ENCODE measurements around the gene MICAL3.
"Not testable (repeated sequence)": the region's sequence is repeated elsewhere in the genome, so short reads cannot be mapped to it uniquely, and the experiment has no call there.

The MICAL3 gene

DNA sequence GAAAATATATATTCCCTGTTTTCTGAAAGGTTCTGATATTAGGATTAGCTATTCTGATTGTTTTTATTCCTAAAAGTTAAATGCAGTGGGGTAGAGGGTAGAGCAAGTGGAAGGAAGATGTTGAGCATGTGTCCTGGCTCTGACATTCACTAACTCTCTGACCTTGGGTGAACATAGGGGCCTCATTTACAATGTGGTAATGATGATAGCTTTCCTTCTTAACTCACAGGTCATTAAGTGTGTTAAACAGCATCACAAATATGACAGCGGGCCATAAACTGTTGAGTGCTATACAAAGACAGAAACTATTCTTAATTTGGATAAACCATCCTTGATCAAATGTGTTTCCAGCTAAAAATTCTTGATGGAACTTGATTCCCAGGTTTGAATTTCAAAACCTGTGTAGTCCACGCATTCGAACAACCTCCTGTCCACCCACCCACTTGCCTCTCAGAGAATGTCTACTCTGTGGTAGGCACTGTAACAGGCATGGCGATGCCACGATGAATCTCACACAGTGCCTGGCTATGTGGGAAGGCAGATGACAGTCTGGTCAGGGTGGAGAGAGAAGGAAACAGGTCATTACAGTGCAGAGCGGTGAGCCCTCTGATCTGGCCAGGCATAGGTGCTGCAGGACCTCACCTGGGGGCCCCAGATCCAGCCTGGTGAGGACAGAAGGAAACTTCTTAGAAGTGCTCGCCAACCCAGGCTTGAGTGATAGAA, 34.2 kb upstream of the MICAL3 start:
- no peak for DNase-seq

DNA sequence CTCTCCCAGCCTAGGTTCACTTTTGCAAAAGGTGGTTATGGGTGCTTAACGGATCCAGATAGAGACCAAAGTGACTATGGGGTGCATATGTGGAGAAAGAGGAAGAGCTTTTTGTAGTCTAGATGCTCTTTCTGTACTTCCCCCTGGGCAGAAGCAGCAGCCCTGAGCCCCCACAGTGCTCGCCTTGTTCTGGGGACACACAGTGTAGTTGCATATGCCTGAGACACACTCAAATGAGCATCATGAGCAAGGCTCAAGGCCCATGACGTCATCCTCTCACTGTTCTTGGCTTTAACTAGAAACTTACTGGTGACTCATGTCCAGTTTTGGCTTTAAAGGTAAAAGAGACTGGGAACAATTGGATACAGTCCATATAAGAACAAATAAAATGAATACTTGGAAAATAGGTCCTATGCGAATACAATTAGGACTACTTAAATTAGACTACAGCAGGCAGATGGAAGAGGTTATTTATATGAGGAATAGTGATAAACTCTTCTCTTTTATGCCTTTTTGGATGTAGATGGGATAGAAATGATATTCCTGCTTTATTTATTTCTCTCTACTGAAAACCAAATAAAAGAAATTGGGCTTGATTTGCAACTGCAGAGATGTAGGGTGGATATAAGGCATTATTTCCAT, 33.3 kb upstream of the MICAL3 start:
- no peak for DNase-seq

DNA sequence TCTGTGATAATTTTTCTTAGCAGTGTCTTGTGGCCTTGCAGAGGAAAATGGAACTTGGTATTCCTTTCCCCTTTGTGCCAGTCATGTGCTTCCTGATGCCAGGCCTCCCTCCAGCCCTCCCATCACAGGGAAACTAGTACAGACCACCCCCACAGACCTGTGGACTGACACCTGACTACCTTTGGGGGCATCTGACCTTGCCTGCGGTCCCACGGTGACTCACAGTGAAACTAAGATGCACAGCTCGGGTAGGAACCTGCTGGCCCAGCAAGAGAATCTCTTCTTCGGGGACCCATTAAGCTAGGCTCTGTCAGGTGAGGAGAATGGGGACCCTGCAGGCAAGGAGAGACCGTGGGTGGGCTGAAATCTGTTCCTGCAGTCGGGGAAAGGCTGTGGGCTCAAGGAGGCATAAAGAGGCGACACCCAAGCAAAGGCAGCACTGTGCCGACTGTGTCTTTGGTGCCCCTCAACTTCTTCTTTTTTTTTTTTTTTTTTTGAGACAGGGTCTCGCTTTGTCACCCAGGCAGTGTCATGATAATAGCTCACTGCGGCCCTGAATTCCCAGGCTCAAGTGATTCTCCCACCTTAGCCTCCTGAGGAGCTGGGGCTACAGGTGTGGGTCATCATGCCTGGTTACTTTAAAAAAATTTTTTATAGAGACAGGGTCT, 32.6 kb upstream of the MICAL3 start:
- DNase-seq, result no peak

DNA sequence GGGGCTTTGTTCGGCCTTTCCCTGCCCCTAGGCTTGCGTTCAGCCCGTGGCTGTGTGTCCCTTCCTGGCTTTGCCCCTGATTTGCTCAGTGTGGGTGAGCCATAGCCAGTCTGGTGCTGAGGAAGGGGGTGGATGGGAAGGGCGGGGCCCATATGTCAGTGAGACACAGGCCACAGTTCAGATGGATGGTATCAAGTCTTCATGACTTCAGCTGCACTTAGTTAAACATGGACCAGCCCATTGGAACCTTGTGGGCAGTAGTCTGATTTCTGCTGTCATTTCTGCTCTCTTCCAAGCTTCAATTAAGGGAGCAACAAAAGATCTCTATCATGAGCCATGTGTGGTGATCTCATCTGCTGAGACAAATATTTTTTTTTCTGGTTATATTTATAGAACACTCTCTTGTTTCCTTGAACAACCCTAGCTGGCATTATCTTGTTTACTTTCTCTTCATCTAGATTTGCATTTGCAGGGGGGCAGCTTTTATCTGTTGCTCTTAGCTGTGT, 31.9 kb upstream of the MICAL3 start:
- DNase-seq, result no peak

DNA sequence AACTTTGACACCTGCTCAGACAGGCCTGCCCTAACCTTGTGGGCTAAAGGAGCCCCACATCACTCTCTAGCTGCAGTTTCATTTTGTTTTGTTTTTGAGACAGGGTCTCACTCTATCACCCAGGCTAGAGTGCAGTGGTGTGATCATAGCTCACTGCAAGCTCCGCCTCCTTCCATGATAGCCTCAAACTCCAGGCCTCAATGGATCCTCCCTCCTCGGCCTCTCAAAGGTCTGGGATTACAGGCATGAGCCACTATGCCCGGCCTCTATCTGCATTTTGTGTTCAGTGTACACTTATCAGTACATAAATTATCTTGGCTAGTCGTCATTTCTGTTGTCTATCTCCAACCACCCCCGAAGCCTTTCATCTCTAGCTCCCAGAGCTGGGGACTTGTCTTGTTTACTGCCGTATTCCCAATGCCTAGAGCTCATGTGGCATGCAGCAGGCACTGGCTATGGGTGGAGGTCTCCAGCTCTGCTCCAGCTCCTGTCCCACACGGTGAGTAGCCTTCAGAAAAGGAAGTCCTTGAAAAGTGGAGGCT, 31.3 kb upstream of the MICAL3 start:
- DNase-seq, result no peak

DNA sequence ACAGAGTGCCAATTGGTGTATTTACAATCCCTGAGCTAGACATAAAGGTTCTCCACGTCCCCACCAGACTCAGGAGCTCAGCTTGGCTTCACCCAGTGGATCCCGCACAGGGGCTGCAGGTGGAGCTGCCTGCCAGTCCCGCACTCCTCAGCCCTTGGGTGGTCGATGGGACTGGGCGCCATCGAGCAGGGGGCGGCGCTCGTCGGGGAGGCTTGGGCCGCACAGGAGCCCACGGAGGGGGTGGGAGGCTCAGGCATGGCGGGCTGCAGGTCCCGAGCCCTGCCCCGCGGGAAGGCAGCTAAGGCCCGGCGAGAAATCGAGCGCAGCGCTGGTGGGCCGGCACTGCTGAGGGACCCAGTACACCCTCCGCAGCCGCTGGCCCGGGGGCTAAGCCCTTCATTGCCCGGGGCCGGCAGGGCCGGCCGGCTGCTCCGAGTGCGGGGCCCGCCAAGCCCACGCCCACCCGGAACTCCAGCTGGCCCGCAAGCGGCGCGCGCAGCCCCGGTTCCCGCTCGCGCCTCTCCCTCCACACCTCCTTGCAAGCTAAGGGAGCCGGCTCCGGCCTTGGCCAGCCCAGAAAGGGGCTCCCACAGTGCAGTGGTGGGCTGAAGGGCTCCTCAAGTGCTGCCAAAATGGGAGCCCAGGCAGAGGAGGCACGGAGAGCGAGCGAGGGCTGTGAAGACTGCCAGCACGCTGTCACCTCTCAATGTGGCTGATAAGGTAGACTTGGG, 29.0 kb upstream of the MICAL3 start:
- not testable (repeated sequence) for DNase-seq

DNA sequence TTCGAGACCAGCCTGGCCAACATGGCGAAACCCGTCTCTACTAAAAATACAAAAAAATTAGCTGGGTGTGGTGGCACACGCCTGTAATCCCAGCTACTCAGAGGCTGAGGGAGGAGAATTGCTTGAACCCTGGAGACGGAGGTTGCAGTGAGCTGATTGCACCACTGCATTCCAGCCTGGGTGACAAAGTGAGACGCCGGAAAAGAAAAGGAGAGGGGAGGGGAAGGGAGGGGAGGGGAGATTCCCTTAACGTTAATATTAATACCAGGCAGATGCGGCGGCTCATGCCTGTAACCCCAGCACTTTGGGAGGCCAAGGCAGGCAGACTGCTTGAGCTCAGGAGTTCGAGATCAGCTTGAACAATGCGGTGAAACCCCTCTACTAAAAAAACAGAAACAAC, 26.8 kb upstream of the MICAL3 start:
- DNase-seq, result not testable (repeated sequence)

DNA sequence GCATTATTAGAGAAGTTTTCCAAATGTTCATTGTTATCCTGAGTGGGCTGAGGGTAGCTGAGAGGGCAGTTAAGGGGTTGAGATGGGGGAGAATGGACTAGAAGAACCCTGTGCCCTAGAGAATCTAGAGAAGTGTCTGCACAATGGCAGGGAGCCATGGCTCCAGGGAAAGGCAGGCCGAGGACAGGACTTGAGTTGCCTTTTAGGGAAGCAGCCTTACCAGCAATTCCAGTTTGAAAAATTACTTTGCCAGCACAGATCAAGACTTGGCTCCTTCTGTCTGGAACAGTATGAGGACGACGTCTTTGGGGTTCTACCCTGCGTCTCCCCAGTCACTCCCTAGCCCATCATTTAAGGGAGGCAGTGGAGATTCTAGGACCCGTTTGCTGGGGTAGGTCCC, 25.7 kb upstream of the MICAL3 start:
- no peak for DNase-seq

DNA sequence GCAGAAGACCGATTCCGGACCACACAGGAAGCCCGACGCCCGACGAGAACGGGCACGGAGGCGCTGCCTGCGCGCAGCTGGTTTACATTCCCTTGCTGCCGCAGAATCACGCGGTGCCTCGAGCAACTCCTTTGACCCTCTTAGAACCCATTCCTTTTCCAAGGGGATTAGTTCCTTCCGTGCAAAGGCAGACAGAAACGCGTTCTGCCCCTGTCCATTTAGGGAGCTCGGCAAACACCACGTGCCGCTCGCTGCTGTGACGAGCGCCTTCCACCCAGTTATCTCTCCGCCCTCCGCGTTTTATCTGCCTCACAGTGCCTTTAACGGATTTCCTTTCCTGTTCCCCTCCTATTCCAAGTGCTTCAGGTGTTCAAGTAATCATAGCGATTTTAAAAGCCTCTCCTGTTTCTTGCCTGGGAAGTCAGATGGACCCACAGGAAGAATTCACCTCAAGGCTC, 24.1 kb upstream of the MICAL3 start:
- DNase-seq, result no peak

DNA sequence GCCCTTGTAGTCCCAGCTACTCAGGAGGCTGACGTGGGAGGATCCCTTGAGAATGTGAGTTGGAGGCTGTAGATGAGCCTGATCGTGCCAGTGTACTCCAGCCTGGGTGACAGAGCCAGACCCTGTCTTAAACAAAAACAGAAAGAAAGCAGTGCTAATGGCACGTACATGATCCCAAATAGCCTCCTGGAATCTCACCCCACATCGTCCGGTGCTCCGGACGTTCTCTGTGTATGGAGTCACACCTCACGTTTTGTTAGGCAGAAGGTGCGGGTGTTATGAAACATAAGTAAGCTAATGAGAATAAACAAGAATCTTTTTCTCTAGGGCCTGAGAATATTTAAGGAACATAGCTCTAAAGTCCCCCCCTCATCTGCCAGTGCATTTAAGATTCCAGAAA, 23.7 kb upstream of the MICAL3 start:
- DNase-seq, result no peak

DNA sequence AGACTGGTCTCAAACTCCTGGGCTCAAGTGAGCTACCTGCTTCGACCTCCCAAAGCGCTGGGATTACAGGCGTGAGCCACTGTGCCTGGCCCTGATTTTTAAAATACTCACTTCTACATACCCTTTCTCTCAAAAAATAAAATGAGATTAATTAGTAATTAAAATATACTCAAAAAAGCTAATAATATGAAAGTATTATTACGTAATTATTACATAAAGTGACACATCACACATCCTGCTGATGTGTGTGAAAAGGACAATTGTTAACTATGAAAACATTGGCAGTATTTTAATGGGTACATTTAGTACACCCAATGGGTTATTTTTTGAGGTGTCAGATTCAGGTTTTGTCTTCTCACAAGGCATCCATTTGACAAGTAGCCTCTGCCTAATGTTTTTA, 21.4 kb upstream of the MICAL3 start:
- DNase-seq, result no peak

DNA sequence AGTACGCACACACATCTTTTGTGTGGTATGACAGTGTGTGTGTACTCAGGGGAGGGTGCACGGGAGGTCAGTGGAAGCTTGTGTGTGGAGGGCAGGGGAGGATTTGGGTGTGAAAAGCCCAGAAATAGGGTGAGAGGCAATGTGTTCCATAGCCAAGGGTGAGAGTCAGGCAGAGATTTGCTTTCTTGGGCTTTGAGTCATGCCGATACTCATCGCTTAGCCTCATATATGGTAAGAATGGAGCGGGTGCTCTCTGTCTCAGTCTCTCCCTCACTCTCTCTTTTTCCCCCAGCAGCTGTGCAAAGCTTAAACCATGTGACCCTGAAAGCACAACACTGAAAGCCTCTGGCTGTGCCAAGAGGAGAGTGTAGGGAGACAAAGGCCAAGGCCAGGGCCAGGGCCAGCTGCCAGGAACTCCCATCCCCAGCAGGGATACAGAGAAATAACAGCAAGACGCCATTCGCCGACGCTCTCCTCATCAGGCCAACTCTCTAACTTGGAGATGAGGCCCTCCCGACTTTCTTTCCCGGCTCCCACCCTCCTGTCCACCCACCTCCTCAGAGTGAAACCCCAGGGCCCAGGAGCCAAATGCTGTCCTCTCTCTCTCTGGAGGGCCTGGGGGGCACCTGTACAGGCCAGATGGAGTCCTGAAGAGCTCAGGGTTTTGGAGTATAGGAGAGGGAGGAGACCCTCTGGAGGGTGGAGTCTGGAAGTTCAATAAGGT, 20.3 kb upstream of the MICAL3 start:
- DNase-seq, result no peak

DNA sequence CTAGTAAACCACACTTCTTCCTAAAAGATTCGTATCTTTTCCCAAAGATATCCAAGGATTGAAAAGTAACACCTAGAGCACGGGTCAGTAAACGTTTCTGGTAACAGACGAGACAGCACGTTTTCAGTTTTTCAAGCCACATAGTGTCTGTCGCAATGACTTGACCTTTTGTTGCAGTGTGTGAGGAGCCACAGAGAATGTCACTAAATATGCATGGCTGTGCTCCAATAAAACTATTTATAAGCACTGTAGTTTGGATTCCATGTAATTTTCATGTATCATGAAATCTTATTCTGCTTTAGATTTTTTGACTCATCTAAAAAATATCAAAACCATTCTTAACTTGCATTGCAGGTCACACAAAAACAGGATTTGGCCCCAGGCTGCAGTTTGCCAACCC, 18.3 kb upstream of the MICAL3 start:
- DNase-seq, result no peak

DNA sequence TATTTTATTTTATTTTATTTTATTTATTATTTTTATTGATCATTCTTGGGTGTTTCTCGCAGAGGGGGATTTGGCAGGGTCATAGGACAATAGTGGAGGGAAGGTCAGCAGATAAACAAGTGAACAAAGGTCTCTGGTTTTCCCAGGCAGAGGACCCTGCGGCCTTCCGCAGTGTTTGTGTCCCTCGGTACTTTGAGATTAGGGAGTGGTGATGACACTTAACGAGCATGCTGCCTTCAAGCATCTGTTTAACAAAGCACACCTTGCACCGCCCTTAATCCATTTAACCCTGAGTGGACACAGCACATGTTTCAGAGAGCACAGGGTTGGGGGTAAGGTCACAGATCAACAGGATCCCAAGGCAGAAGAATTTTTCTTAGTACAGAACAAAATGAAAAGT, 16.5 kb upstream of the MICAL3 start:
- DNase-seq, result not testable (repeated sequence)

DNA sequence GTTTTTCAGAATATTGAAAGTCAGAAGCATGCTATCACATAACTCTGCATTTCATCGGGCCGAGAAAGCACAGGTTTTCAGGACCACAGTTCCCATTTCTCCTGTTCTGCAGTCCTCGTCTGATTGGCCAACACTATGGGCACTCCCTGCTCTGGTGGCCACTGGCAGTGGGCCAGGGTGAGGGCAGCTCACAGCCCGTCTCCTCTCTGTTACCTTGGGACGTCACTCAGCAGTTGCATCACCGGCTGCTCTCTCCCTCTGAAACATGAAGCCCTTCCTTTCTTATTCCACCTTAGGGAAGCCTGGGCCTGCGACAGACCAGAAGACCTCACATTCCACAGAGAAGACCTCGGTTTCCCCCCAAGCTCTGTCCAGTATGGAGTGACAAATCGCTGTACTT, 11.4 kb upstream of the MICAL3 start:
- no peak for DNase-seq

DNA sequence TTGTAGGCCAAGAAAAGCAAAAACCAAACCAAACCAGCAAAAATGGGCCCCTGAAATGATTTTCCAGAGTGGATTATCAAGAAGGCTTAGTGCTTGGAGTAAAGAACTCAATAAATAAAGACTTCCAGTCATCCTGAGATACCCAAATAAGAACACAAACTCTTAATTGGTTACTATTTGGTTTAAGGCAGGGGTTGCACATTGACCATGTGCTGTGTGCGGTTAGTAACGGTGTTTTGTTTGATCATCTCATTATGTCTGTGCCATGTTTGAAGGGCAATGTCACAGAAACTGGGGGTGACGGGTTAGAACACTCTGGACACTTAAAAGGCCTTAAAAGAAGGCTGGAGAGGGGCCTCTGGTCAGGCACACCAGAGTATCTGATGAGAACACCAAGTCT, 9.7 kb upstream of the MICAL3 start:
- DNase-seq, result no peak

DNA sequence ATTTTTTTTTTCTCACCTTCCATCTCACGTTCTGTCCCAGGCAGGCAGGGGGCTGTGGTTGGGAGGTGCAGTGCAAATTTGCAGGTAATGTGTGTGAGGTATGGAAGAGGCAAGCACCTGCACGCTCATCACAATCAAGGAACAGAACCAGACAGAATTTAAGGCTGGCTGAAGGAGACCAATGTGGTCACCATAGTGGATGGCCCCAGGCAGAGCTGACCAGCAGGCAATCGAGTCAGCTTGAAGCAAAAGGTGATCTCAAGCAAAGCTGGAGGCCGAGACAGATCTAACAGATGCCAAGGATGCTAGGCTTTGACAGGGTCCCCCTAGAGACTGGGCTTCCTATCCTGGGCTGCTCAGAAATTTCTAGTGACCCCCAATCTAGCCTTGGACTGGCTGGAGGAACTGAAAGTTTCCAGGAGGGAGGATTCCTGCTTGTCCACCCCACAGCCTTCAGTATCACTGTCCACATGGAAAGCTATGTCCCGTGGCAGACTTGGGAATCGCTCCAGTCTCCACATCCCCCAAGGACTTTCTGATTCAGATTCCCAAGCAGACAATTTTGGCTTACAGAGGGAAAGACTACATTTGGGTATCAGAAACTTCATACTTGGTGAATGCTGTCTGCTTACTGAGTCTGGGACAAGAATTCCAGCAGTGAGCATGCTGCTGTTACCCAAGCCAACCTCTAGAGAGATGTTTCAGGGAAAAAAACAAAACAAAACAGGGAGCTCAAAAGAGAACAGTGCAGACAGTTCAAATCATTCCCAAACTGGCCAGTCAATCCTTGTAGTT, 9.0 kb upstream of the MICAL3 start:
- DNase-seq, result no peak

DNA sequence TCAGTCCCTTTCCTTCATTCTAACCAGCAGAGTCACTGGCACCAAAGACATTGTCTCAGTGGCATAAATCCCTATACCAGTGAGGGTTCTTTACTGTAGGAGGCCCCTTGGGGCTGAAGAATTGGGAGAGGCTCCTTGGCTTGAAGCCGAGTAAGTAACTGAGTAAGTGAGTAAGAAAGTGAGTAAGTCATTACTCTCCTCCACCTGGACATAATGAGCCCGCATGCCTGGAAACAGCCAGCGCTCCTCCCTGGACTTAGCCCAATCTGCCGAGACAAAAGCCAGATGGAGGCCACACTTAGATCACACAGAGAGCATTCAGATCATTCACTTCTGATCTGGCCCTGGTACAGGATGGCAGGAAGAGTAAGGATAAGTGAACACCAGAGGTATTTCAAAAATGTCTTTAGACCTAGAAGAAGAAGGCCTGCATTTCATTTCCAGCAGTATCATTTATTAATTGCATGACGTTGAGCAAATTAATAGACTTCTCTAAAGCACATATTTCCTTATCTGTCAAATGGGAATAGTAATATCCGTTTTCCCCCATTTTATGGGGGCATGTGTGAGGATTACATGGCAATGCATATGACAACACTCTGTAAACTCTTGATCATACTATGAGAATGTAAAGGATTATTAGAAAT, 8.2 kb upstream of the MICAL3 start:
- no peak for DNase-seq

DNA sequence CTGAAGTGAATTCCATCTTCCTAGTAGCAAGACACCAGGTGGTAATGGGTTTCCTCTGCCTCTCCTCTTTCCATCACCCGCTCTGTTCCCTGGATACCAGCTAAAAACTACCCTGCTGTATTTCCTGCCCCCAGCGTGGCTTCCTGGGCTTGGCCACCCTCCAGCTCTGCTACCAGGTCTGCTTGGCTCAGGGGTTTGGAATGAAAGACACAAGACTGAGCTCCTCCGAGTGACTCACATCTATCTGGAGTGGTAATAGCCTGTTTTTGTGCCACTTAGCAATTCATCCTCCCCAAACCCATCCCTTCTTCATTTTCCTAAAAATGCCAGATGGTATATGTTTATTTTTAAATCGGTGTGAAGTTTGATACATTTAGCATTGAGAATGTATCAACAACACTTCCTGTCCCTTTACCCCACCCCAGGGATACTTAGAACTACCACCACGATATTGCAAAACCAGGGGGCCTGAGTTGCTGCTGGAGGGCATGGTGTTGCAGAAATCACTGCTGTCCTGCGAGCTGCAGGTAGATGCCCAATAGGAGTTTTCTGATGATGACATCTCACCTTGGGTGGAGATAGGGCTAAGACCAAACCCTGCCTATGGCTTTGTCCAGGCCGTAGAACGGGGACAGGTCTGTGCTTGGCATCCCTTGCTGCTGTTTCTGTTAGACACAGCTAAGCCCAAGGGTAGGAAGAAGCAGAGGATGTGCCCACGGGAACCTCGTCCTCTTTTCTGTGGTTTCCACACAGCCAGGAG, 7.5 kb upstream of the MICAL3 start:
- DNase-seq, result no peak

DNA sequence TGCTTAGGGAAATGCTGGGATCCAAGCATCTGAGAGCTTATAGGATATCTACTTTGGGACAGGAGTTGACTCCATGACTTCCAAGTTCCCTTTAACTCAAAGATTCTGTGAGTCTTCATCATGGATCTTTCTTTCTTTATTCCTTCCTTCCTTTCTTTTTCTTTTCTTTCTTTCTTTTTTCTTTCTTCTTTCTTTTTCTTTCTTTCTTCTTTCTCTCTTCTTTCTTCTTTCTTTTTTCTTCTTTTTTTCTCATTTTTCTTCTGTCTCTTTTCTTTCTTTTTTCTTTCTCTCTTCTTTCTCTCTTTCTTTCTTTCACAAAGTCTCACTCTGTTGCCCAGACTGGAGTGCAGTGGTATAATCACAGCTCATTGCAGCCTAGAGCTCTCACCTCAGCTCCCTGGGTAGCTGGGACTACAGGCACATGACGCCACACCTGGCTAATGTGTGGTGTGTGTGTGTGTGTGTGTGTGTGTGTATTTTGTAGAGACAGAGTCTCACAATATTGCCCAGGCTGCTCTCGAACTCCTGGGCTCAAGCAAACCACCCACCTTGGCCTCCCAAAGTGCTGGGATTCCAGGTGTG, 5.4 kb upstream of the MICAL3 start:
- no peak for DNase-seq

Measured in activated CD4-positive, alpha-beta T cell treated with anti-CD3 and anti-CD28 coated beads, Interleukin-2, amount 50 U/mL, for 16 hours (primary cell).